ENCODE data around the gene NDUFA11.

- TF ChIP-seq POLR2A (IDR thresholded peaks at IDR 0.05; ENCODE audit: low read depth, low read length), result no peak
- TF ChIP-seq CTCF (conservative IDR thresholded peaks at IDR 0.05; ENCODE audit: low read depth, low read length), result no peak
- TF ChIP-seq NFE2L2 (IDR thresholded peaks at IDR 0.05; ENCODE audit: low read depth, low read length), result no peak
- TF ChIP-seq FOS (IDR thresholded peaks at IDR 0.05; ENCODE audit: low read depth, low read length), result no peak
- no peak for TF ChIP-seq CEBPB (IDR thresholded peaks at IDR 0.05; ENCODE audit: low read depth, low read length)
- no peak for TF ChIP-seq RAD21 (IDR thresholded peaks at IDR 0.05; ENCODE audit: low read length)
- TF ChIP-seq USF2 (IDR thresholded peaks at IDR 0.05; ENCODE audit: low read depth, low read length), result no peak
Observed at GRCh38 chr19:5907241-5907640, 3.7 kb upstream of the NDUFA11 start.
